ENCODE measurements around the gene KANSL1.

KANSL1 gene

DNA sequence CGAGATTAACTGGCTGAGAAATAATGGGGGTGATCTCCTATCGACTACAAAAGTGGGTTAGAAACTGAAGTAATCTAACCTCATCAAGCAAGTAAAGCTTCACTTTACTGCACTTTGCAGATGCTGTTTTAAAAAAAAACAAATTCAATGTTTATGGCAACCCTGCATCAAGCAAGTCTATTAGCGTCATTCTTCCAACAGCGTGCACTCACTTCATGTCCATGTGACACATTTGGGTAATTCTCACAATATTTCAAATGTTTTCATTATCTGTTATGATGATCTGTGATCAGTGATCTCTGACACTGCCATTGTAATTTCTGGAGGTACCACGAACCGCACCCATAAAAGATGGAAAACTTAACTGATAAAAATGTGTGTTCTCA is 70.8 kb downstream of the KANSL1 start:
- no peak for TF ChIP-seq Cebpa-rat (IDR thresholded peaks at IDR 0.05)
- Histone ChIP-seq H3K4me1 (peaks cover 0 to 19% (median 0%) of the 10 kb centered on the region in 10 experiments; a peak in 4 of 20 replicates), H4K20me1 (peaks cover 95 to 98% (median 97%) of the 10 kb centered on the region in 11 experiments), H3K9me3 (replicated peaks in 1 of 11) (no peaks in the 10 kb centered on the region), H3K4me2 (no peak overlapping the region), H3K27me3 (no peaks in the 10 kb centered on the region), H3K4me3 (no peak overlapping the region), H3K36me3 (peaks cover 17 to 60% (median 30%) of the 10 kb centered on the region in 11 experiments; a peak in 18 of 22 replicates), H3K9ac (no peak overlapping the region), H3K27ac (no peak overlapping the region)

DNA sequence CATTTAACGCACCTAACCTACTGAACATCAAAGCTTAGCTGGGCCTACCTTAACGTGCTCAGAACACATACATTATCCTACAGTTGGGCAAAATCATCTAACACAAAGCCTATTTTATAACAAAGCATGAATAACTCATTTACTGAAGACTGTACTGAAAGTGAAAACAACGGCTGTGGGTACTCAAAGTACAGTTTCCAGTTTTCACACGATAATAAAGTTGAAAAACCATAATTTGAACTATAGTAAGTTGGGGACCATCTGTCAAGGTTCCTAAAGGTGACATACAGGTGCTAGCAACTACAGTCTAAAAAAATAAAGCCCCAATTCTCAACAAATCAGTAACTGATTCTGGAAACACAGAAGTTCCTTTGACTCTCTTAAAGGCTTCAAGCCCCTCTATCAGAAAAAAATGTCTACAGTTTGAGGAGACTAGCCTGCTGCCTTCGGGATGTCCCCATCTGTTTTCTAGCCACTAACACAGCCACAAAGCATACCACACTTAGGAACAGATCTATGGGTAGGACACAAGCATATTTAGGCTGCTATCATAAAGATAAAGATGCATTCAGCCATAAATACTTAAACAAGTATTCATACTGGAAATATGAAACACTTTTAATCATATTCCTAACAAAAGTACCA is 71.3 kb downstream of the KANSL1 start:
- H3K9me3 ChIP-seq (replicated peaks in 1 of 11), result no peaks in the 10 kb centered on the region
- no peak overlapping the region for H3K9ac ChIP-seq
- no peak for TF ChIP-seq Cebpa-rat (IDR thresholded peaks at IDR 0.05)
- H3K27me3 ChIP-seq, result no peaks in the 10 kb centered on the region
- peaks cover 0 to 22% (median 0%) of the 10 kb centered on the region in 10 experiments; a peak in 4 of 20 replicates for H3K4me1 ChIP-seq
- no peak overlapping the region for H3K27ac ChIP-seq
- no peak overlapping the region for H3K4me3 ChIP-seq
- peaks cover 95 to 98% (median 97%) of the 10 kb centered on the region in 11 experiments for H4K20me1 ChIP-seq
- no peak overlapping the region for H3K4me2 ChIP-seq
- peaks cover 16 to 60% (median 28%) of the 10 kb centered on the region in 11 experiments; a peak in 17 of 22 replicates for H3K36me3 ChIP-seq

DNA sequence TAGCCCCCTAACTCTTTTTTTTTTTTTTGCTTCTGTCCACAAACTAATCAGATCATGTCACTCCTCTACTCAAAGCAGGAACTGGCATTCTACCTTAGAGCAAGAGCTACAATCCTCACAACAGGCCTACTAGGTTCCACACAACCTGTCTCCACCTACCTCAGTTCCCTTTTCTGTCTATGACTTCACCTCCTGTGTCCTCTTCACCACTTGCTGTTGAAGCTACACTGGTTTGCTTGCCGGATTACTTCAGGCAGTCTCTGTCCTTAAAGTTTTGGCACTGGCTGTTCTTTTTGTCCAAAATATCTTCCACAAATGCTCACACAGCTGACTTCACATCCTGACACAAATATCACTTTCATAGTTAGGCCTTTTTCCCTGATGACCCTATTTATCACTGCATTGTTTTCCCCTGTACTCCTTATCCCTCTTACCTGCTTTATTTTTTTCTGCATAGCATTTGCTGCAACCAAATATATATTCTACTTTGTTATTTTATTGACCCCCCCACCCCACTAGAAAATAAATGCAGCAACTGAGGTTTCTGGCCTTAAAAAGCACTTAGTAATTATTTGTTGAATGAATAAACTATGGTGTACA is 72.0 kb downstream of the KANSL1 start:
- H3K4me2 ChIP-seq, result no peak overlapping the region
- no peaks in the 10 kb centered on the region for H3K9me3 ChIP-seq (replicated peaks in 1 of 11)
- H3K36me3 ChIP-seq, result peaks cover 15 to 57% (median 26%) of the 10 kb centered on the region in 11 experiments; a peak in 17 of 22 replicates
- no peak overlapping the region for H3K4me3 ChIP-seq
- no peak overlapping the region for H3K27ac ChIP-seq
- no peaks in the 10 kb centered on the region for H3K27me3 ChIP-seq
- H3K9ac ChIP-seq, result no peak overlapping the region
- TF ChIP-seq Cebpa-rat (IDR thresholded peaks at IDR 0.05), result no peak
- H3K4me1 ChIP-seq, result peaks cover 0 to 23% (median 0%) of the 10 kb centered on the region in 10 experiments; a peak in 5 of 20 replicates
- peaks cover 95 to 98% (median 97%) of the 10 kb centered on the region in 11 experiments for H4K20me1 ChIP-seq

DNA sequence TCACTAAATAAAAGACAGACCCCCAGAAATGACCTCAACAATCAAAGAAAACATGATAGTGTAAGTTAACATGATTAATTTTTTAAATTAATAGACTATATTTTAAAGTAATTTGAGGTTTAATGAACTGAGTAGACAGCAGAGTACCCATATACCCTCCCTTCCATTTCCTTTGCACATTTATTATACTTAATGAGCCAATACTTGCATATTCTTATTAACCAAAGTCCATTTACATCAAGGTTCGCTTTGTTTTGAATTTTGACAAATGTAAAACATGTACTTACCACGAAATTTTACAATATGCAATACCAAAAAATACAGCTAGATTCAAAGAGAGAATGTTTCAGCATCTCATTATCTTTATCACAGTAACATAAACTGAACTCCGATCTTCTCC is 72.7 kb downstream of the KANSL1 start:
- H3K4me2 ChIP-seq, result no peak overlapping the region
- no peaks in the 10 kb centered on the region for H3K9me3 ChIP-seq (replicated peaks in 1 of 11)
- H3K4me1 ChIP-seq, result peaks cover 0 to 21% (median 0%) of the 10 kb centered on the region in 10 experiments; a peak in 5 of 20 replicates
- no peaks in the 10 kb centered on the region for H3K27me3 ChIP-seq
- no peak overlapping the region for H3K27ac ChIP-seq
- TF ChIP-seq Cebpa-rat (IDR thresholded peaks at IDR 0.05), result no peak
- no peak overlapping the region for H3K4me3 ChIP-seq
- H4K20me1 ChIP-seq, result peaks cover 95 to 98% (median 97%) of the 10 kb centered on the region in 11 experiments
- H3K9ac ChIP-seq, result no peak overlapping the region
- H3K36me3 ChIP-seq, result peaks cover 17 to 50% (median 24%) of the 10 kb centered on the region in 11 experiments; a peak in 17 of 22 replicates

DNA sequence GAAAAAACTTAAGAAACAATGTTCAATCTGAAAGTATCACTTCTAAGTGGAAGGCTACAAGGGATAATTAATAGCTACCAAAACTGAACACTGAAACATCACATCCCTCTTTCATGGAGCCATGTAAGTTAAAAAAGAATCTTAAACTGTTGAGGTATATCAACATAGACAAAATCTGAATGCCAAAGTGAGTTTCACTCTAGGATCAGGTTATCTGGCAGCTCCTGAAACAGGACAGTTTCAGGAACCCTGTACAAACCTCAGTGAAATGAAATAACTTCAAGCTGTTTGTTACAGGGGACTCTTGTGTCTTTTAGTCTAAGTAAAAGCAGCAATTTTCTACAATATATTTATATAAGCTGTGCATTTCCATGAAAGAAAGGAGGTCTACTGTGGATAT is 73.2 kb downstream of the KANSL1 start:
- H3K4me2 ChIP-seq, result no peak overlapping the region
- peaks cover 17 to 48% (median 24%) of the 10 kb centered on the region in 11 experiments; a peak in 18 of 22 replicates for H3K36me3 ChIP-seq
- H3K4me3 ChIP-seq, result no peak overlapping the region
- no peak overlapping the region for H3K27ac ChIP-seq
- no peaks in the 10 kb centered on the region for H3K27me3 ChIP-seq
- peaks cover 0 to 18% (median 0%) of the 10 kb centered on the region in 10 experiments; a peak in 5 of 20 replicates for H3K4me1 ChIP-seq
- H3K9ac ChIP-seq, result no peak overlapping the region
- TF ChIP-seq Cebpa-rat (IDR thresholded peaks at IDR 0.05), result no peak
- no peaks in the 10 kb centered on the region for H3K9me3 ChIP-seq (replicated peaks in 1 of 11)
- peaks cover 95 to 98% (median 97%) of the 10 kb centered on the region in 11 experiments for H4K20me1 ChIP-seq

DNA sequence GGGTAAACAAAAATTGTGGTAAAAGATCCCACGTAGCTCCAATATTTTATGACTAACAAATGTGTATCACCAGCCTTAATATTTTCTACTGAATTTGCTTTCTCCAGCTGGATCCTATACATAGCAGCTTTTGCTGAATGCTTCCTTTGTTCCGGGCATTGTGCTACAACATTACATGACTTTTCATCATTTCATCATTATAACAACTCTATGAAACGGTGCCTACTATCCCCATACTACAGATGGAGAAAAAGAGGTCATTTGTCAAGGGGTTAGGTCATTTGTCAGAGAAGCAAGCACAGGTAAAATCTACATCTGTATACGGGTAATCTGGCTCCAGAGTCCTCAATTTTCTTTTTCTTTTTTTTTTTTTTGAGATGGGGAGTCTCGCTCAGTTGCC is 74.3 kb downstream of the KANSL1 start:
- TF ChIP-seq Cebpa-rat (IDR thresholded peaks at IDR 0.05), result no peak
- Histone ChIP-seq H3K4me3 (no peak overlapping the region), H3K27ac (no peak overlapping the region), H3K4me2 (no peak overlapping the region), H4K20me1 (peaks cover 95 to 100% (median 100%) of the 10 kb centered on the region in 11 experiments), H3K4me1 (peaks cover 0 to 18% (median 0%) of the 10 kb centered on the region in 10 experiments; a peak in 5 of 20 replicates), H3K9ac (no peak overlapping the region), H3K27me3 (no peaks in the 10 kb centered on the region), H3K36me3 (peaks cover 10 to 47% (median 17%) of the 10 kb centered on the region in 11 experiments; a peak in 18 of 22 replicates), H3K9me3 (replicated peaks in 1 of 11) (no peaks in the 10 kb centered on the region)

DNA sequence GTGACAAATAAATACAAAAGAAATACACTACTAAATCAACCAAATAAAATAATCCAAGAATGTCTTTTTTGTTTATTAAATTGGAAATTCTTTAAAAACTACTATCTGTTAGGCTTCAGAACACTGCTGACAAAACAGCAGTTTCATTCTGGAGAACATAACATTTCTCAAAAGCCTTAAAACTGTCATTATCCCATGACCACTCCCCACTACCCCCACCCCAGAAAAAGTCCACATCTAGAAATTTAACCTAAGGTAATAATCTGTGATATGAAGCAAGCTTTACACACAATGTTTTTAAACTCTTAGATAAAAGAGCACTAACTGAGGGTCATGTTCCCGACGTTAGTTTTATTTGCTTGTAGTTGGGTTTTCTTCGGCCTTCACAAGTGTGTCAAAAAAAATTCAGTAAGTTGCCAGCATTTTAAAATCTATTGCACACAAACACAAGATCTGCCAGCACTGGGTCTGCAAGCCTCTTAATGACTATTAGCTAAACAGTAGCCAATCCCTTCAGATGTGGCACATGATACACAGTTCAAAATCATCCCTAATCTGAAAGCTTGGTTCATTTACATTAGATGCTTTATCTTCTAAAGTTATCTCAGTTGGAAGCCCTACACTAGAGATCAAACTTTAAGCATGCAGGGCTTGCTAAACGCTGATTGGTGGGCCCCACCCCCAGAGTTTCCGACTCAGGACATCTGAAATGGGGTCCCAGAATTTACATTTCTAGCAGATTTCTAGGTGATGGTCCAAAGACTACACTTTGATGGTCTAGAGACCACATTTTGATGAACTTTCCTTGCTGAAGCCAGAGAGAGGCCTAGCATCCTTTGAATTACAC is 75.2 kb downstream of the KANSL1 start:
- Histone ChIP-seq H3K9me3 (replicated peaks in 1 of 11) (no peaks in the 10 kb centered on the region), H3K4me2 (no peak overlapping the region), H3K27ac (no peak overlapping the region), H3K36me3 (peaks cover 1 to 47% (median 8%) of the 10 kb centered on the region in 11 experiments; a peak in 14 of 22 replicates), H3K4me3 (no peak overlapping the region), H4K20me1 (peaks cover 95 to 100% (median 100%) of the 10 kb centered on the region in 11 experiments), H3K27me3 (no peaks in the 10 kb centered on the region), H3K4me1 (peaks cover 0 to 18% (median 0%) of the 10 kb centered on the region in 10 experiments; a peak in 5 of 20 replicates), H3K9ac (no peak overlapping the region; a peak in 1 of 22 replicates)
- TF ChIP-seq Cebpa-rat (IDR thresholded peaks at IDR 0.05), result no peak

DNA sequence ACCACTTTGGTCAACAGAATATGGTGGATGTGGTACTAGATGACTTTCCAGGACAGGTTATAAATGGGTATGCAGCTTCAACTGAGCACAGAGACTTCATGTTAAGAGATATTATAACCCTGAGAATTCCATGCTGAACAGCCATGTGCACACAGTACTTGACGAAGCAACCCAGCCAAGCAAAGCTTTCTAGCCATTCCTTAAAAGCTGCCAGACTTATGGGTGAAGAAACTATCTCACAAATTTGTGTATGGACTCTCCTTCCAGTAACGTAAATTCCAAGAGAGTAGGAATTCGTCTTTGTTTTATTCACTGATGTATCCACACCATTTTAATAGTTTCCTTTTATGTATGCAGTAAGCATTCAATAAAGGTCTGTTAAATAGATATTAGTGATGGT is 76.1 kb downstream of the KANSL1 start:
- Histone ChIP-seq H3K9ac (no peak overlapping the region), H3K27ac (no peak overlapping the region), H3K4me1 (peaks cover 0 to 14% (median 0%) of the 10 kb centered on the region in 10 experiments; a peak in 4 of 20 replicates), H3K4me3 (no peak overlapping the region), H4K20me1 (peaks cover 95 to 100% (median 100%) of the 10 kb centered on the region in 11 experiments), H3K36me3 (peaks cover 0 to 42% (median 7%) of the 10 kb centered on the region in 11 experiments; a peak in 8 of 22 replicates), H3K4me2 (no peak overlapping the region), H3K9me3 (replicated peaks in 1 of 11) (no peaks in the 10 kb centered on the region), H3K27me3 (no peaks in the 10 kb centered on the region)
- no peak for TF ChIP-seq Cebpa-rat (IDR thresholded peaks at IDR 0.05)
